ENCODE results near the gene MRPL58.

- no peak for TF ChIP-seq POLR2A (IDR thresholded peaks at IDR 0.05; ENCODE audit: low read length)
- TF ChIP-seq GATA1 (IDR thresholded peaks at IDR 0.05; ENCODE audit: low read depth, low read length), result no peak
Observed at GRCh38 chr17:75010683-75011400, 1.6 kb upstream of the MRPL58 start.
